ENCODE measurements around the gene KIAA1217.
"Not testable (repeated sequence)": the region's sequence is repeated elsewhere in the genome, so short reads cannot be mapped to it uniquely, and the experiment has no call there.

Gene KIAA1217

GRCh38 chr10:24350922-24351225 is 141.9 kb downstream of the KIAA1217 start:
- not testable (repeated sequence) for H4K12ac ChIP-seq (ENCODE audit: low read depth, low read length); H2AFZ ChIP-seq (ENCODE audit: insufficient read depth, low read length, poor library complexity); H4K91ac ChIP-seq (ENCODE audit: low read depth, low read length); H2BK5ac ChIP-seq (ENCODE audit: low read depth, low read length, poor library complexity); H3K4me2 ChIP-seq (ENCODE audit: low read length); H2AK5ac ChIP-seq (ENCODE audit: low read length); H3K18ac ChIP-seq (ENCODE audit: low read length); H3K9ac ChIP-seq (ENCODE audit: low read length); H4K8ac ChIP-seq (ENCODE audit: low read depth, low read length); H3K27me3 ChIP-seq (ENCODE audit: insufficient read depth, low read length); H3K27ac ChIP-seq (ENCODE audit: low read depth, low read length); H2BK12ac ChIP-seq (ENCODE audit: low read length); DNase-seq; H2BK120ac ChIP-seq (ENCODE audit: insufficient read depth, low read length, poor library complexity); H3K14ac ChIP-seq (ENCODE audit: low read length); H3K4me3 ChIP-seq (ENCODE audit: low read depth, low read length); H3K79me1 ChIP-seq (ENCODE audit: low read length); H3K23ac ChIP-seq (ENCODE audit: low read length); H3K9me3 ChIP-seq (ENCODE audit: insufficient read depth, low read depth, low read length)
- peaks cover 9 to 11% of the 10 kb centered on the region in 2 experiments for H3K36me3 ChIP-seq (ENCODE audit: control insufficient read depth in 1 of 2, insufficient read depth in 2 of 2, low read length in 2 of 2)
- WGBS (ENCODE audit: extremely low coverage, insufficient coverage, insufficient read length): no CpG with 5 or more reads among the region's 7 CpGs
- H3K4ac ChIP-seq (ENCODE audit: low read depth, low read length): peak overlapping the region; percentile 20
- peaks cover 14% of the 10 kb centered on the region for H3K79me2 ChIP-seq (ENCODE audit: control insufficient read depth, insufficient read depth, low read length, poor library complexity)
- peaks cover 12 to 20% of the 10 kb centered on the region in 2 experiments for H3K4me1 ChIP-seq (ENCODE audit: control insufficient read depth in 1 of 2, insufficient read depth in 2 of 2, low read length in 2 of 2)

DNA sequence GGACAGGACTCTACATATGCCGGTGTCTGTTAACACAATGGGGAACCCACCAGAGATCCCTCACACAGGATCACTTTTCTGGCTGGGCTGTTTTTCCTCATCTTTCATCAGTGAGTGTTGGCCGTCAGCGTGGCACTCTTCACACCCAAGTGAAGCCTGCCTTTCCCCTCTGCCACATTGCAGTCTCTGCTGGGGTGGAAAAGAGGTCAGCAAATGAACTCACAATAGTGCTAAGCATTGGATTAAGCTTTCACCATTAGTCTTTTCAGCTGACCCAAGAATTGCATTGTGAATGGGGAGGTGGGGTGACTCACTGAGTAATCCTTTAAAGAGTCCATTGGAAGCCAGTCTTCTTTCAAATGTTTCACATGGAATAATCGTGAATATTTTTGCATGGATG is 143.0 kb downstream of the KIAA1217 start:
- peaks cover 10 to 20% of the 10 kb centered on the region in 2 experiments for H3K4me1 ChIP-seq (ENCODE audit: control insufficient read depth in 1 of 2, insufficient read depth in 2 of 2, low read length in 2 of 2)
- H3K4me2 ChIP-seq (ENCODE audit: low read length): no peak overlapping the region
- H2AK5ac ChIP-seq (ENCODE audit: low read length): peak overlapping the region; percentile 42
- no peak overlapping the region for H3K27ac ChIP-seq (ENCODE audit: low read depth, low read length)
- peaks cover 7% of the 10 kb centered on the region for H3K79me1 ChIP-seq (ENCODE audit: low read length)
- peaks cover 8 to 9% of the 10 kb centered on the region in 2 experiments for H3K36me3 ChIP-seq (ENCODE audit: control insufficient read depth in 1 of 2, insufficient read depth in 2 of 2, low read length in 2 of 2)
- no peak for DNase-seq
- no peak overlapping the region for H3K23ac ChIP-seq (ENCODE audit: low read length)
- no peak overlapping the region for H2BK5ac ChIP-seq (ENCODE audit: low read depth, low read length, poor library complexity)
- H3K9ac ChIP-seq (ENCODE audit: low read length): no peak overlapping the region
- H3K4me3 ChIP-seq (ENCODE audit: low read depth, low read length): no peak overlapping the region
- no peak overlapping the region for H2BK120ac ChIP-seq (ENCODE audit: insufficient read depth, low read length, poor library complexity)
- no peak overlapping the region for H3K14ac ChIP-seq (ENCODE audit: low read length)
- no peak overlapping the region for H4K8ac ChIP-seq (ENCODE audit: low read depth, low read length)
- no peak overlapping the region for H4K12ac ChIP-seq (ENCODE audit: low read depth, low read length)
- H3K18ac ChIP-seq (ENCODE audit: low read length): peak overlapping the region; percentile 14
- H3K9me3 ChIP-seq (ENCODE audit: insufficient read depth, low read depth, low read length): no peaks in the 10 kb centered on the region
- no peaks in the 10 kb centered on the region for H3K27me3 ChIP-seq (ENCODE audit: insufficient read depth, low read length)
- peak overlapping the region; percentile 15 for H4K91ac ChIP-seq (ENCODE audit: low read depth, low read length)
- peaks cover 12% of the 10 kb centered on the region for H3K79me2 ChIP-seq (ENCODE audit: control insufficient read depth, insufficient read depth, low read length, poor library complexity)
- H2AFZ ChIP-seq (ENCODE audit: insufficient read depth, low read length, poor library complexity): no peak overlapping the region
- H3K4ac ChIP-seq (ENCODE audit: low read depth, low read length): peak overlapping the region; percentile 22
- no CpG with 5 or more reads among the region's 4 CpGs for WGBS (ENCODE audit: extremely low coverage, insufficient coverage, insufficient read length)
- H2BK12ac ChIP-seq (ENCODE audit: low read length): peak overlapping the region; percentile 15

DNA sequence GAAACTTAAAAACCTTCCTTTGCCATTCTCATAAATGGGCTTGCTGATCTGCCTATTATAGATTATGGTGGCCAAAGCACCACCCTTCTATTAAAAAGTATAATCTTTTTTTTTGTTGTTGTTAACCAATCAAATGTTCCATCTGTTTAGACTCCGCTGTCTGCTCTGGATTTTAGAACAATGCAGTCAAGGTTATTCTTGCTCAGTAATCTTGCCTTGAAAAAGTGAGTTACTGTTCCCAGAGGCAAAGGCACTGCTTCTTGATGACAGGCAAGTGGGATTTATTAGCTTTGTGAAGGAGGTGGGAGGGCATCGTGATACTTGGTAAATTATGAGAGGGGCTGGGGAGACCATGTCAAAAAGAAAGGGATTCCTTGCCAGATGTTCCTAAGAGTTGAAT is 143.5 kb downstream of the KIAA1217 start:
- Histone ChIP-seq H3K27me3 (ENCODE audit: insufficient read depth, low read length) (no peaks in the 10 kb centered on the region), H3K4me1 (ENCODE audit: control insufficient read depth in 1 of 2, insufficient read depth in 2 of 2, low read length in 2 of 2) (peaks cover 10 to 20% of the 10 kb centered on the region in 2 experiments), H2BK5ac (ENCODE audit: low read depth, low read length, poor library complexity) (no peak overlapping the region), H3K9me3 (ENCODE audit: insufficient read depth, low read depth, low read length) (no peaks in the 10 kb centered on the region), H3K18ac (ENCODE audit: low read length) (no peak overlapping the region), H3K4ac (ENCODE audit: low read depth, low read length) (peak overlapping the region; percentile 73), H3K14ac (ENCODE audit: low read length) (no peak overlapping the region), H3K79me1 (ENCODE audit: low read length) (peaks cover 7% of the 10 kb centered on the region), H3K79me2 (ENCODE audit: control insufficient read depth, insufficient read depth, low read length, poor library complexity) (peaks cover 13% of the 10 kb centered on the region), H3K36me3 (ENCODE audit: control insufficient read depth in 1 of 2, insufficient read depth in 2 of 2, low read length in 2 of 2) (peaks cover 9% of the 10 kb centered on the region in 2 experiments), H2BK120ac (ENCODE audit: insufficient read depth, low read length, poor library complexity) (no peak overlapping the region), H4K12ac (ENCODE audit: low read depth, low read length) (no peak overlapping the region), H3K27ac (ENCODE audit: low read depth, low read length) (no peak overlapping the region), H4K8ac (ENCODE audit: low read depth, low read length) (no peak overlapping the region), H2AK5ac (ENCODE audit: low read length) (no peak overlapping the region), H2AFZ (ENCODE audit: insufficient read depth, low read length, poor library complexity) (no peak overlapping the region), H2BK12ac (ENCODE audit: low read length) (no peak overlapping the region), H3K9ac (ENCODE audit: low read length) (no peak overlapping the region), H3K4me2 (ENCODE audit: low read length) (no peak overlapping the region), H3K23ac (ENCODE audit: low read length) (no peak overlapping the region), H3K4me3 (ENCODE audit: low read depth, low read length) (no peak overlapping the region), H4K91ac (ENCODE audit: low read depth, low read length) (no peak overlapping the region)
- no peak for DNase-seq
- no CpG with 5 or more reads among the region's 2 CpGs for WGBS (ENCODE audit: extremely low coverage, insufficient coverage, insufficient read length)

GRCh38 chr10:24353319-24353718 is 144.4 kb downstream of the KIAA1217 start:
- H2BK12ac ChIP-seq (ENCODE audit: low read length): no peak overlapping the region
- no peak overlapping the region for H4K8ac ChIP-seq (ENCODE audit: low read depth, low read length)
- no peak overlapping the region for H2BK5ac ChIP-seq (ENCODE audit: low read depth, low read length, poor library complexity)
- no peak overlapping the region for H4K12ac ChIP-seq (ENCODE audit: low read depth, low read length)
- peaks cover 15% of the 10 kb centered on the region for H3K79me2 ChIP-seq (ENCODE audit: control insufficient read depth, insufficient read depth, low read length, poor library complexity)
- H3K4me2 ChIP-seq (ENCODE audit: low read length): no peak overlapping the region
- peaks cover 9 to 13% of the 10 kb centered on the region in 2 experiments for H3K36me3 ChIP-seq (ENCODE audit: control insufficient read depth in 1 of 2, insufficient read depth in 2 of 2, low read length in 2 of 2)
- no peak overlapping the region for H3K9ac ChIP-seq (ENCODE audit: low read length)
- H3K4ac ChIP-seq (ENCODE audit: low read depth, low read length): peak overlapping the region; percentile 73
- H3K27me3 ChIP-seq (ENCODE audit: insufficient read depth, low read length): no peaks in the 10 kb centered on the region
- H3K79me1 ChIP-seq (ENCODE audit: low read length): peaks cover 7% of the 10 kb centered on the region
- no peak overlapping the region for H2AK5ac ChIP-seq (ENCODE audit: low read length)
- no peak for DNase-seq
- no CpG with 5 or more reads among the region's 6 CpGs for WGBS (ENCODE audit: extremely low coverage, insufficient coverage, insufficient read length)
- H3K4me1 ChIP-seq (ENCODE audit: control insufficient read depth in 1 of 2, insufficient read depth in 2 of 2, low read length in 2 of 2): peaks cover 10 to 26% of the 10 kb centered on the region in 2 experiments
- H3K18ac ChIP-seq (ENCODE audit: low read length): no peak overlapping the region
- H2AFZ ChIP-seq (ENCODE audit: insufficient read depth, low read length, poor library complexity): no peak overlapping the region
- no peak overlapping the region for H4K91ac ChIP-seq (ENCODE audit: low read depth, low read length)
- no peak overlapping the region for H3K23ac ChIP-seq (ENCODE audit: low read length)
- H3K14ac ChIP-seq (ENCODE audit: low read length): no peak overlapping the region
- no peak overlapping the region for H2BK120ac ChIP-seq (ENCODE audit: insufficient read depth, low read length, poor library complexity)
- no peaks in the 10 kb centered on the region for H3K9me3 ChIP-seq (ENCODE audit: insufficient read depth, low read depth, low read length)
- no peak overlapping the region for H3K4me3 ChIP-seq (ENCODE audit: low read depth, low read length)
- no peak overlapping the region for H3K27ac ChIP-seq (ENCODE audit: low read depth, low read length)
